Heart left ventricle (tissue), 13 donors: ENCODE data around the gene MAPK10.

Experiments used
- POLR2A ChIP-seq, 2 donors: fragments of 450-650 bp; IDR thresholded peaks; one replicate each; pipeline ENCODE4 v1.6.1; 2017; ENCODE audit warnings: antibody characterized with exemption in 2 of 2, mild to moderate bottlenecking in 2 of 2, moderate library complexity in 2 of 2
- TF ChIP-seq, protein P1 (sequence below), 12 donors: fragments of 200-600 bp; sonication (generic) in 4 of 12; IDR thresholded peaks; one replicate each; pipeline versions ENCODE4 v1.5.0 to v1.8.0; 2018 to 2022; ENCODE audit warnings: antibody characterized with exemption in 12 of 12, mild to moderate bottlenecking in 5 of 12
- donor health status: ischemic (EF 13 %, LVEDD 7.1; RV severe dilation, severe dysfunction).
- donor health status: DM: no; HTN: yes; CAD: no.
- donor health status: DM: no; HTN: no; CAD: no.
- donor health status: ischemic (EF 25% LVEDD 6.9; RV normal size, moderate dysfunction).
- donor health status: ischemic (EF 25% LVEDD 5.7; RV mildly dilated, moderate dysfunction).
- donor health status: ischemic (EF 35%, LVEDD 5.7; RV mildly dilated, moderate dysfunction).
- donor health status: nonischemic (EF 11% LVEDD 7.7; RV severe dilation, severe dysfunction).
- donor health status: DM: yes; HTN: yes; CAD: no.
- donor health status: PGD.
- donor health status: ischemic (EF 29% LVEDD 5.4; RV normal size, mild dysfunction).
- donor health status: nonischemic (EF 23%, LVEDD 6.1; RV moderate dilation, normal function).

DNA sequence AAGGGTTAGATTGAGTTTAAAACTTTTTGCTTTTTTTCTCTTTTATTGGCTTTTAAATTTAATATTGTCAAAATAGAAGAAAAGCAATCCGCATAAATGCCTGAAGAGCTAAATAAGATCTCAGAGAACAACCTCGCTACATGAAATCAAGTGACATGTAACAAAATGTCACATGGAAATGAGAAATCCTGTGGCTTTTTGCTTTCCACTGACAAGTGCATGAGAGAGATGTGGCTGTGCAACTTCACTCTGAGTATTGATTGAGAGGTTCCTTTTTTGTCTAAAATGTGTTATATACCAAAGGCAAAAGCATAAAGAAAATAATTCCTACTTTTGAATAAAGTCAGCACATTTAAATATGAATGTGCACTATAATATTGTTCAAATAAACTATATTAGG, 263.5 kb downstream of the MAPK10 start:
- TF ChIP-seq POLR2A (IDR thresholded peaks at IDR 0.05): no peak
- TF ChIP-seq, protein P1, sequence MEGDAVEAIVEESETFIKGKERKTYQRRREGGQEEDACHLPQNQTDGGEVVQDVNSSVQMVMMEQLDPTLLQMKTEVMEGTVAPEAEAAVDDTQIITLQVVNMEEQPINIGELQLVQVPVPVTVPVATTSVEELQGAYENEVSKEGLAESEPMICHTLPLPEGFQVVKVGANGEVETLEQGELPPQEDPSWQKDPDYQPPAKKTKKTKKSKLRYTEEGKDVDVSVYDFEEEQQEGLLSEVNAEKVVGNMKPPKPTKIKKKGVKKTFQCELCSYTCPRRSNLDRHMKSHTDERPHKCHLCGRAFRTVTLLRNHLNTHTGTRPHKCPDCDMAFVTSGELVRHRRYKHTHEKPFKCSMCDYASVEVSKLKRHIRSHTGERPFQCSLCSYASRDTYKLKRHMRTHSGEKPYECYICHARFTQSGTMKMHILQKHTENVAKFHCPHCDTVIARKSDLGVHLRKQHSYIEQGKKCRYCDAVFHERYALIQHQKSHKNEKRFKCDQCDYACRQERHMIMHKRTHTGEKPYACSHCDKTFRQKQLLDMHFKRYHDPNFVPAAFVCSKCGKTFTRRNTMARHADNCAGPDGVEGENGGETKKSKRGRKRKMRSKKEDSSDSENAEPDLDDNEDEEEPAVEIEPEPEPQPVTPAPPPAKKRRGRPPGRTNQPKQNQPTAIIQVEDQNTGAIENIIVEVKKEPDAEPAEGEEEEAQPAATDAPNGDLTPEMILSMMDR (IDR thresholded peaks at IDR 0.05): no peak
